K562 (cell line): ENCODE results near the gene SSBP2. TPM values are rescaled to one million over a fixed set of nuclear protein-coding genes. Genes with fewer than 3 reads are reported as not detected.
A peak's percentile ranks its signal among the peaks of the same experiment; 100 is the strongest.

Experiments used
- ATAC-seq: fragments of 200-7000 bp; cut with Tn5 transposase; 3 replicates; pipeline ENCODE4 v1.9.1; 2020; ENCODE audit warnings: moderate library complexity
- BruUV-seq: library from RNA; stranded (reverse); fragments of 400-500 nt; replicated peaks from 2 replicates; lab custom pipeline; 2021; lab: Mats Ljungman, UMichigan
- CTCF ChIA-PET: fragments of 300-600 bp; formaldehyde crosslinking; extraction: SDS; loops from one replicate; lab custom pipeline; 2021; ENCODE audit warnings: low intra/inter-chr PET ratio; lab: Yijun Ruan, JAX
- POLR2A ChIA-PET: fragments of 300-600, 350-650 bp; sonication (Branson Sonifier 250); formaldehyde crosslinking; extraction: SDS; loops from one replicate; lab custom pipeline; 2021; ENCODE audit warnings: antibody characterized with exemption, inconsistent platforms; lab: Yijun Ruan, JAX
- DNase-seq, 4 experiments: peaks; one replicate each; pipeline versions ENCODE4 v3.0.0 to v3.0.0-alpha.2; 2011 to 2018; ENCODE audit warnings: low spot score in 3 of 4, mixed read lengths in 3 of 4; ENCODE audit errors: extremely low read depth in 1 of 4
- FAIRE-seq: peaks from 2 replicates; lab custom pipeline; 2011; peaks lifted over from hg19 to GRCh38; lab: Jason Lieb, UNC
- H2AFZ ChIP-seq: 2 replicates; pipeline ENCODE4 v1.6.0; 2011; ENCODE audit warnings: low read depth, low read length, control low read depth, inconsistent platforms
- H3K27ac ChIP-seq: fragments of 200-600 bp; 3 replicates; pipeline ENCODE4 v1.8.0; 2011; ENCODE audit warnings: low read depth, mild to moderate bottlenecking, control low read depth, inconsistent platforms, low read length, moderate library complexity, mixed read lengths; ENCODE audit errors: extremely low read depth
- H3K27me3 ChIP-seq, 2 experiments: fragments of 300-600 bp in 1 of 2; 2 replicates in 1 of 2; 3 replicates in 1 of 2; pipeline versions ENCODE4 v1.6.0 to v1.8.0; 2011; ENCODE audit warnings: inconsistent platforms in 2 of 2, low read length in 2 of 2, mild to moderate bottlenecking in 1 of 2, mixed read lengths in 1 of 2, moderate library complexity in 1 of 2; ENCODE audit not compliant: control insufficient read depth in 2 of 2, insufficient read depth in 2 of 2
- H3K36me3 ChIP-seq: fragments of 300-600 bp; 3 replicates; pipeline ENCODE4 v1.8.0; 2011; ENCODE audit warnings: mild to moderate bottlenecking, low read length, inconsistent platforms; ENCODE audit not compliant: control insufficient read depth, insufficient read depth
- H3K4me1 ChIP-seq, 2 experiments: fragments of 200-600 bp in 1 of 2; replicated peaks in 1 of 2; 2 replicates in 1 of 2; 3 replicates in 1 of 2; pipeline versions ENCODE4 v1.5.1 to v1.8.0; 2011; ENCODE audit warnings: inconsistent platforms in 2 of 2, low read length in 2 of 2, mild to moderate bottlenecking in 1 of 2, mixed read lengths in 1 of 2, moderate library complexity in 1 of 2; ENCODE audit not compliant: control insufficient read depth in 2 of 2, insufficient read depth in 2 of 2
- H3K4me2 ChIP-seq: 2 replicates; pipeline ENCODE4 v1.6.1; 2011; ENCODE audit warnings: low read length, control low read depth, inconsistent platforms, mixed read lengths; ENCODE audit not compliant: insufficient read depth
- H3K4me3 ChIP-seq: fragments of 200-600 bp; sonication (generic), shearing (Covaris generic); 2 replicates; pipeline ENCODE4 v1.5.1; 2016; ENCODE audit warnings: control low read depth, inconsistent platforms
- H3K79me2 ChIP-seq: fragments of 200-600 bp; 3 replicates; pipeline ENCODE4 v1.8.0; 2011; ENCODE audit warnings: low read length, inconsistent platforms; ENCODE audit not compliant: control insufficient read depth, insufficient read depth
- H3K9ac ChIP-seq, 2 experiments: 2 replicates each; pipeline versions ENCODE4 v1.6.0 to v1.6.1; 2011; ENCODE audit warnings: low read depth in 2 of 2, low read length in 2 of 2, control low read depth in 1 of 2, inconsistent platforms in 1 of 2, mild to moderate bottlenecking in 1 of 2, mixed read lengths in 1 of 2; ENCODE audit not compliant: insufficient read depth in 1 of 2
- H3K9me1 ChIP-seq: one replicate; pipeline ENCODE4 v1.6.0; 2011; ENCODE audit warnings: inconsistent platforms, mild to moderate bottlenecking, low read length, moderate library complexity; ENCODE audit not compliant: control insufficient read depth, insufficient read depth
- H3K9me3 ChIP-seq: replicated peaks from 2 replicates; pipeline ENCODE4 v1.5.1; 2011; ENCODE audit warnings: low read depth, low read length, inconsistent platforms; ENCODE audit not compliant: control insufficient read depth, insufficient read depth
- H4K20me1 ChIP-seq: replicated peaks from 2 replicates; pipeline ENCODE4 v1.6.1; 2011; ENCODE audit warnings: low read length, inconsistent platforms, mixed read lengths; ENCODE audit not compliant: control insufficient read depth, insufficient read depth
- ATF3 ChIP-seq, 2 experiments: fragments of 450-650 bp in 1 of 2; sonication (generic) in 1 of 2; formaldehyde crosslinking in 1 of 2; IDR thresholded peaks in 1 of 2; conservative IDR thresholded peaks in 1 of 2; 2 replicates each; pipeline versions ENCODE4 v1.6.1 to v1.8.1; 2016 to 2023; ENCODE audit warnings: mild to moderate bottlenecking in 2 of 2, moderate library complexity in 2 of 2, inconsistent platforms in 1 of 2, missing genetic modification reagents in 1 of 2
- C11orf30 ChIP-seq: fragments of 450-650 bp; IDR thresholded peaks from 2 replicates; pipeline ENCODE4 v1.6.1; 2016; ENCODE audit warnings: low read depth, mild to moderate bottlenecking
- RBM25 ChIP-seq: fragments of 200-400 bp; formaldehyde crosslinking; IDR thresholded peaks from 2 replicates; pipeline ENCODE4 v1.6.1; 2018; ENCODE audit warnings: low read length, low read depth, moderate library complexity; ENCODE audit not compliant: severe bottlenecking
- RFX1 ChIP-seq: fragments of 450-650 bp; IDR thresholded peaks from 2 replicates; pipeline ENCODE4 v1.6.1; 2016; ENCODE audit warnings: mild to moderate bottlenecking, moderate library complexity
- SP1 ChIP-seq: sonication (generic); formaldehyde crosslinking; IDR thresholded peaks from 2 replicates; pipeline ENCODE4 v1.8.1; 2022; ENCODE audit warnings: mild to moderate bottlenecking, missing genetic modification reagents
- SPI1 ChIP-seq: IDR thresholded peaks from 2 replicates; pipeline ENCODE4 v1.6.1; 2011; ENCODE audit warnings: low read depth, low read length, control low read depth, borderline replicate concordance
- TRIM25 ChIP-seq: fragments of 450-650 bp; IDR thresholded peaks from 2 replicates; pipeline ENCODE4 v1.7.0; 2016; ENCODE audit warnings: borderline replicate concordance
- ZNF146 ChIP-seq: IDR thresholded peaks from one replicate; pipeline ENCODE4 v1.6.1; 2018; ENCODE audit warnings: missing compliant biosample characterization; ENCODE audit not compliant: unreplicated experiment
- ZNF316 ChIP-seq: fragments of 450-650 bp; IDR thresholded peaks from 2 replicates; pipeline ENCODE4 v1.6.1; 2016
- WGBS: fragments of 100-300 bp; shearing (Covaris generic); methylation state at CpG from one replicate; pipeline ENCODE4 v1.1.6; 2016; ENCODE audit warnings: low coverage, mixed read lengths; ENCODE audit not compliant: insufficient coverage; ENCODE audit errors: missing lambda C conversion rate; 5-methylcytosine and 5-hydroxymethylcytosine counted together
- in situ Hi-C: fragments of 300-500 bp; cut with MboI; formaldehyde crosslinking; loops from 4 replicates; pipeline ENCODE4 v1.15.0; 2018; ENCODE audit warnings: inconsistent platforms, mixed read lengths
- intact Hi-C: fragments of 100-400 bp; cut with micrococcal nuclease; formaldehyde crosslinking; loops from 2 replicates; pipeline ENCODE4 v1.14.2; 2022
- polyA plus RNA-seq, 8 experiments: library from polyadenylated mRNA; depleted of rRNA in 4 of 8; stranded (reverse) in 5 of 8; unstranded in 3 of 8; fragments of >200 nt; fragmentation: Nextera tagmentation in 2 of 8; fragmentation: Illumina TruSeq in 1 of 8; extraction: Ambion mirVana in 2 of 8; extraction: Trizol in 1 of 8; gene quantifications; 2 replicates each; pipeline versions ENCODE4 v1.2.1 to v1.2.3, GENCODE V29; 2011 to 2014; ENCODE audit warnings: inconsistent platforms in 1 of 8, missing spikeins in 1 of 8
- total RNA-seq, 7 experiments: library from RNA; depleted of rRNA in 6 of 7; stranded (reverse); fragments of >200 nt in 6 of 7; fragmentation: Illumina TruSeq in 2 of 7; extraction: Trizol in 2 of 7; gene quantifications; 2 replicates each; pipeline versions ENCODE4 v1.2.1 to v1.2.3, GENCODE V29; 2011 to 2021; ENCODE audit warnings: low replicate concordance in 1 of 7

The SSBP2 gene
- total and polyA plus RNA-seq, 9 of the 15 experiments (the other 6 are each of a cell fraction or from before 2014, with no cell fraction given) = 22.3 to 133 (median 42.1) TPM

GRCh38 chr5:81772488-81772887, 21.6 kb upstream of the SSBP2 start:
- intact Hi-C loops = no loop called here
- FAIRE-seq = no peak
- POLR2A ChIA-PET = interaction anchor here (1.0 to 3.8 kb wide), 3 partner anchors 10 to 17 kb away, joined by 3 to 35 read pairs (median 4); no protein-coding TSS in a partner anchor
- H3K36me3 ChIP-seq = no peaks in the 10 kb centered on the region; the same call in 2 of the 3 replicates
- H3K4me3 ChIP-seq = no peak overlapping the region
- H3K9ac ChIP-seq = no peak overlapping the region
- H3K4me2 ChIP-seq = no peak overlapping the region
- no peak for TF ChIP-seq ZNF146 (CRISPR knock-in tag)
- peak; percentile 55 for TF ChIP-seq RBM25
- TF ChIP-seq SPI1 = 0 out of 2 replicates have a peak, but pooled peaks have one; percentile 7
- WGBS = 51% methylated on average over 5 of the region's 5 CpGs
- no peak for DNase-seq
- peaks cover 0 to 10% of the 10 kb centered on the region in 2 experiments; a peak in 2 of 5 replicates for H3K4me1 ChIP-seq
- no peaks in the 10 kb centered on the region for H4K20me1 ChIP-seq
- H3K27ac ChIP-seq = no peak overlapping the region
- H3K79me2 ChIP-seq = no peaks in the 10 kb centered on the region
- ATAC-seq = no peak; the same call in 2 of the 3 replicates
- H3K9me3 ChIP-seq = no peaks in the 10 kb centered on the region
- no TSS peak for BruUV-seq
- H2AFZ ChIP-seq = no peak overlapping the region
- no peaks in the 10 kb centered on the region for H3K9me1 ChIP-seq
- CTCF ChIA-PET = no interaction called here
- no peaks in the 10 kb centered on the region for H3K27me3 ChIP-seq
- in situ Hi-C loops = no loop called here

GRCh38 chr5:81768935-81769452, 18.1 kb upstream of the SSBP2 start:
- DNase-seq (no peak), FAIRE-seq (no peak), ATAC-seq (no peak)
- no peaks in the 10 kb centered on the region for H4K20me1 ChIP-seq
- no peak overlapping the region for H2AFZ ChIP-seq
- ChIA-PET POLR2A (interaction anchor here (1.2 to 2.3 kb wide), 2 partner anchors 9 to 10 kb away, joined by 4 to 10 read pairs; no protein-coding TSS in a partner anchor), CTCF (no interaction called here)
- H3K79me2 ChIP-seq = no peaks in the 10 kb centered on the region
- H3K4me3 ChIP-seq = no peak overlapping the region
- WGBS = 70% methylated on average over 2 of the region's 2 CpGs
- no peaks in the 10 kb centered on the region; the same call in 2 of the 3 replicates for H3K36me3 ChIP-seq
- peaks cover 0 to 3% of the 10 kb centered on the region in 2 experiments; a peak in 3 of 5 replicates for H3K4me1 ChIP-seq
- no peak overlapping the region for H3K4me2 ChIP-seq
- TF ChIP-seq C11orf30 = 0 out of 2 replicates have a peak, but pooled peaks have one; percentile 16
- TF ChIP-seq RFX1 = peak; percentile 45
- no peak for TF ChIP-seq SP1
- TF ChIP-seq TRIM25 = no peak
- peak; percentile 8; the same call in 1 of the 2 replicates for TF ChIP-seq ZNF316
- peak; percentile 67 for TF ChIP-seq ATF3 (IDR thresholded peaks at IDR 0.05)
- TF ChIP-seq ATF3 (CRISPR knock-in tag; conservative IDR thresholded peaks at IDR 0.05) = no peak
- H3K27ac ChIP-seq = no peak overlapping the region
- no peaks in the 10 kb centered on the region for H3K9me1 ChIP-seq
- intact Hi-C loops (no loop called here), in situ Hi-C loops (no loop called here)
- no peaks in the 10 kb centered on the region for H3K27me3 ChIP-seq
- no peak overlapping the region for H3K9ac ChIP-seq
- no peaks in the 10 kb centered on the region for H3K9me3 ChIP-seq
- BruUV-seq = no TSS peak
